Stimulated activated CD4-positive, alpha-beta T cell treated with anti-CD3 and anti-CD28 coated beads, Interleukin-2, amount 100 ng/mL, for 4 hours (primary cell): ENCODE measurements around the gene KRTAP4-4.
"Not testable (repeated sequence)": the region's sequence is repeated elsewhere in the genome, so short reads cannot be mapped to it uniquely, and the experiment has no call there.

Experiments used
- DNase-seq: peaks from one replicate; pipeline ENCODE4 v3.0.0-alpha.2; 2020; ENCODE audit warnings: low read depth

Gene KRTAP4-4

DNA sequence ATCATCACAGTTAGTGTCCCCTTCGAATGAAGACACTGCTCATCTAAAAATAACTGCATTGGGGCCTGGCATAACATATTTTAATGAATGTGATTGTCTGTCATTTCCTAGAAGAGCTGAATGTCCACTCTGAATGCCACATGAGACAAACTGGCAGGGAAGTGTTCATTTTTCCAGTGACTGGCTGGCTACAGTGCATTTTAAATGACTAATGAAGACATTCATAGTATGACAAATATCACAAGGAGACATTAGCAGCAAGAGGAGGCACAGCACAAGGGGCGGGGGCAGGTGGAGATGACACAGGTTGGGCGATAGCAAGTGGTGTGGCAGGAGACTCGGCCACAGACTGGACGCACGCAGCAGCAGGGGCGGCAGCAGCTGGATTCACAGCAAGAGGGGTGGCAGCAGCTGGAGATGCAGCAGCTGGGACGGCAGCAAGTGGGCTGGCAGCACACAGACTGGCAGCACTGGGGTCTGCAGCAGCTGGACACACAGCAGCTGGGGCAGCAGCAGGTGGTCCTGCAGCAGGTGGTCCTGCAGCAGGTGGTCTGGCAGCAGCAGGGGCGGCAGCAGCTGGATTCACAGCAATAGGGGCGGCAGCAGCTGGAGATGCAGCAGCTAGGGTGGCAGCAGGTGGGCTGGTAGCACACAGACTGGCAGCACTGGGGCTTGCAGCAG, 11.4 kb downstream of the KRTAP4-4 start:
- DNase-seq = not testable (repeated sequence)

DNA sequence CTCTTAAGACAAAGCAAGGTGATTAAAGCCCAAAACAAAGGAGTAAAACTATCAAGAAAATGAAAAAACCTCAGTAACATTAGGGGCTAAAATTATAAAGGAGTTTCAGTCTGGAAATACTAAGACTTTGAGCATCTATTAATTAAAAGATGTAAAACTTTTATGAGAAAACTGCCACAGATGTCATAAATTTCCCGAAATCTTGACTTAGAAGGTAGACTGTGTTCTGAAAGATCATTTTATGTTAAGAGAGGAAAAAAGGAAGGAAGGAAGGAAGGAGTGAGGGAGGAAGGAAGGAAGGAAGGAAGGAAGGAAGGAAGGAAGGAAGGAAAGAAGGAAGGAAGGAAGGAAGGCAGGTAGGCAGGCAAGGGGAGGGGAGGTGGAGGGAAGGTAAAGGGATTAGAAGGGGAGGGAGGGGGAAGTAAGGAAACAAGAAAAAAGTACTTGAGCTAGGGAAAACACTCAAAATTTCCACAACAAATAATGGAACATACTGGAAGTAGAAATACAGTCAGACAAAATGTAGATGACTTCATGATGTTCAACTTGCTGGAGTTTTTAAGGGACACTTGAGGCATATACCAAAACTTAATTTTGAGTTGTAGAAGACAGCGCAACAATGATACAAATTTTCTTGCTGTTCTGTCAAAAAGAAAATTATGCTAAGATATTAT, 12.9 kb downstream of the KRTAP4-4 start:
- no peak for DNase-seq

DNA sequence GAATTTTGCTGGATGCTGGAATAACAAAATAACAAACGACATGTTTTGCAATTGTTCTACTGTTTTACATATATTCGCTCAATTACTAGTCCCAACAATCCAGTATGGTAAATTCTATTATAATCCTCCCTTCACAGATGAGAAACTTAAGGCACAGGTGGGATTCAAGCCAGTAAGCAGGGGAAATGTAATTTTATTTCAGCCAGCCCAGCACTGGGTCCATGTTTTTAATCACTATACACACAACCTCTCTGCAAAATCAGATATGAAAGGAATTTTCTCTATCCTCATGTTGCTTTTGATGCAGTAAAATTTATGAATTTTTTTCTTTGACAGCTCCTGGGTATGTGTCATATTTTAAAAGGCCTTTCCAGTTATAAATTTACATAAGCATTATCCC, 15.3 kb downstream of the KRTAP4-4 start:
- no peak for DNase-seq

DNA sequence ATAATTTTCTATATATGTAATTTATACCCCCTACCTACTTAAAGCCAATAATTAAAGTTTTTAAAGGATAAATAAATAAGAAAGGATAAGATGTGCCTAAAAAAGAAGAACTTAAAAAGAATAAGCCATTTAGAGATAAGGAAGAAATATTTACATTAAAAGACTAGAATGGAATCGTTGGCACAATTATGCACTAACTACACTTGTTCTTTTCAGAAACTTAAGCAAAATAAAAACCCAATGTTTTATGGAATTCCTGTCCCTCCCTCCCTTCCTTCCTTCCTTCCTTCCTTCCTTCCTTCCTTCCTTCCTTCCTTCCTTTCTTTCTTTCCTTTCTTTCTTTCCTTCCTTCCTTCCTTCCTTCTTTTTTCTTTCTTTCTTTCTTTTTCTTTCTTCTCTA, 15.7 kb downstream of the KRTAP4-4 start:
- no peak for DNase-seq

DNA sequence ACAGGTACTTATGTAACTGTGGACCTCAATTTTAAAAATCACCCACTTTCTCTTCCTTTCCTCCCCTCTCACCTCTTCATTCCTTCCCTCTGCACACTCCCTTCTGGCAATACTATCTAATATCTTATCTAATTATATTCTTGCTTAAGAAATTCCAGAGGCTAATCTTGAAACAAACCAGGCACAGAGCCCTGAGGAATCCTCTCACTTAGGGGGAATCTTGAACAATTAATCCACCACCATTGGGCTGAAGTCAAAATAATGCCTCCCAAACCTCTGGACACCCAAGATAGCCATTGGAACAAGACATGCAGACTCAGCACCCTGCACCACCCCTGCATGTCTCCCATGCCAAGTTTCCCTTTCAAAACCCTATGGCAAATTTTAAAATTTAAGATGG, 19.2 kb downstream of the KRTAP4-4 start:
- no peak for DNase-seq

DNA sequence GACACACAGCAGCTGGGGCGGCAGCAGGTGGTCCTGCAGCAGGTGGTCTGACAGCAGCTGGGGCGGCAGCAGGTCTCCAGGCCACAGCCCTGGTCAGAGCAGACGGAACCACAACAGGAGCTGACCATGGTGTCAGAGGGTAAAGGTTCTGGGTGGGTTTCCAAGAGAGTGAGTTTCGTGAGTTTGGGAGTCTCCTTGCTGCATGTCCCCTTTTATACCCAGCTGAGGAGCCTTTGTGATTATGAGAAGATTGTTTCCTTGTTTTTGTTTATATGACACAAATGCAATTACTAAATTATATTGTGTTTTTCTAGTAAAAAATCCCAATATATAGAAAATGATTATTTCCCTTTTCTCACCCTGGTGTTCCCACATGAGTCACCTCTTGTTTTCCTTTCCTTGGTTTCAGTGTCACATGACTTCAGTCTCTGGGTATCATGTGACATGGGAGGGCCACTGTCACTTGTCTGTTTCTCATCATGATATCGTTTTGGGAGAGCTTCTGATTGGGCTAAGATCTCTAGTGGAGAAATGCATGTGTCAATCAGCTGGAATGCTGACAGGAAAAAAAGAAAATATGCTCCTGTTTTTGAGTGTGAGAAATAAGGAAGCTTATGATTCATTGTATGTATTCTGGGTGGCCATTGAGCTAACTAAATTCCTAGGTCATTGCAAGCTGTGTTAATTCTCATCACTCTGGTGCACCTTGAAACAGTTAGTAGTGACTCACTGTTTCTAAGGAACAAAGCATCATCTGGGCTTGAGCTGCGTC, 20.0 kb downstream of the KRTAP4-4 start, which contains the start of gene KRTAP4-6:
TSS of gene KRTAP4-6 (minus strand) at position 185 of the 772 bp plus-strand sequence. CDS start at position 128, 57 bp downstream.
- DNase-seq = no peak

DNA sequence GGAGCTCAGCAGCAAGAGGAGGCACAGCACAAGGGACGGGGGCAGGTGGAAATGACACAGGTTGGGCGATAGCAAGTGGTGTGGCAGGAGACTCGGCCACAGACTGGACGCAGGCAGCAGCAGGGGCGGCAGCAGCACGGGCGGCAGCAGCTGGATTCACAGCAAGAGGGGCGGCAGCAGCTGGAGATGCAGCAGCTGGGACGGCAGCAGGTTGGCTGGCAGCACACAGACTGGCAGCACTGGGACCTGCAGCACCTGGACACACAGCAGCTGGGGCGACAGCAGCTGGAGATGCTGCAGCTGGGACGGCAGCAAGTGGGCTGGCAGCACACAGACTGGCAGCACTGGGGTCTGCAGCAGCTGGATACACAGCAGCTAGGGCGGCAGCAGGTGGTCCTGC, 20.7 kb downstream of the KRTAP4-4 start:
- DNase-seq = not testable (repeated sequence)

DNA sequence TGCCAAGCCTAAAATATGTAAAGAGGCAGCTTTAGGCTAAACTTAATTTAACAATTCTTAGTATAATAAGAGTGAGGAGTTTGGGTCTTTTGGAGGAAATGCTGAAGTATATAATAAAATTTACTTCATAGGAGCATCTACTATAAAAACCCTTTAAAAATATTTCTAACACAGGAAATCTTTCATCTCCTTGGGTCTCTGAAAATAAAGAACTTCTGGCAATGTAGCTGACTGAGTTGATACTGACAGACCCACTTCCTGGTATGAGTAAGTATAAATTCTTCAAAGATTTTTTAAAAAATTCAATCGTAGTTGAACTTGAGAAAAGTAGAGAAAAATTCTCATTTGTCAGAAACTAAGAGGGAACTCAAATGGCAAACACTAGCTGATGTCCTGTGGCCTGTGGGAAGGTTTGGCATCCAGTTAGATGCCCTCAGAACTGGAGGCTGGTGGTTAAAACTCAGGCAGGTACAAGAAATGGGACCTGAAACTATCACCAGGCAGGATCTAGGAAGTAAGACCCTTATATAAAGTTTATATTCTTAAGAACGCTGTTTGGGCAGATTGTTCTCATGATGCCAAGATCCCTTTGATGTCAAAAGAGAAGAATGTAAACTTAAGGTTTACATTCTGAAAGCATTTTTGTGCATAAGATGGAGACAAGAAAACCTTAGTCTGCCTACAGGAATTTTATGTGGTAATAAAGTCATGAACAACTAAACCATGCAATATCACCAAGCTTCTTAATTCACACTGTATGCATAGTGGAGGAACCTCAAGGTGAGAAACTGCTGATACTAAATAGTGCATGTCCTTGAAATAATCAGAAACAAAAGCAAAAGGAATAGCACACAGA, 26.4 kb downstream of the KRTAP4-4 start:
- no peak for DNase-seq

DNA sequence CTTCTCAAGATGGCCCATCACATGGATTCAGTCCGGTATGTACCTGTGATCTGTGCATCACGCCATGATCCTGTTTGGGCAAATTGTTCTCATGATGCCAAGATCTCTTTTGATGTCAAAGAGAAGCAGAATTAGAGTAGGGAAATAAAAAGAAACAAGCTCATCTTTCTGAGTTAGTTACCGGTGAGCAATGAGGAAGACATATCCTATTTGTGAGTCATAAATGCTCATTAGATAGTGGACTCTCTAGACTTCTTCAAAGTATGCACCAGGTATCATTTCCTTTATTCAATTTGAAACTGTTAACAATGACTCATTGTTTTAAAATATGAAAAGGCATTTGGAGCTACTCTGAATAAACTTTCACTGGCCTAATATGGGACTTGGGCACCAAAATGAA, 28.6 kb downstream of the KRTAP4-4 start:
- DNase-seq = no peak

DNA sequence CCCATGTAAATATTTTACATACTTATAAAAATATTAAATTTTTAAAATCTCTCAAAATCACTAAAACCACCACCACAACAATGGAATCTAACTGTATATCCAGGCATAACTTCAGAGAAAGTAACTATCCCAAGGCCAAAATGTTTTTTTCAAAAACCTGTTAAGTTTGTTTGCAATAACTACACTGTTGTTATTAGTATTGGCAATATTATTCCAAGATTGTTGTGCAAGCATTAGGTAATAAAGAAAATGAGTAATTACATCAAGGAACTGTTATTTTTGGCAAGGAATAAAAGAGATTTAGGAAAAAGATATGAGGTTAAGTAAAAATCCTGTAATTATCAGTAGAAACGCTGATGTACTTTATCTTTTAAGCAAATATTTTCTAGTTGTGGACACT, 33.2 kb downstream of the KRTAP4-4 start:
- no peak for DNase-seq

DNA sequence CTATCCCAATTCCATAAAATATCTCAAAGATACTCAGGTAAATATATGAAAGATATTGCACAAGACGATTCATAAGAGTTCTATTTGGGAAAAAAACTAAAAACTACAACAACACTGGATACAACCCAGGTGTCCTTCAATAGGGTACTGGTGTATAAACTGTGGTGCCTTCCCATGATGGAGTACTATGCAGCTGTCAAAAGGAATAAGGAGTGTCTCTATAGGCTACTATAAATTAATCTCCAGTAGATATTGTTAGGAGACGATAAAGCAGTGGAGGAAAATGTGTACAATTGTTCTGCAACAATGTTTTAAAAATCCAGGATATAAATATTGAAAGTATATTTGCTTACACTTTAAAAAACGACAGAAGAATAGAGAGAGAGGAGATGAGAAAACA, 34.1 kb downstream of the KRTAP4-4 start:
- no peak for DNase-seq

DNA sequence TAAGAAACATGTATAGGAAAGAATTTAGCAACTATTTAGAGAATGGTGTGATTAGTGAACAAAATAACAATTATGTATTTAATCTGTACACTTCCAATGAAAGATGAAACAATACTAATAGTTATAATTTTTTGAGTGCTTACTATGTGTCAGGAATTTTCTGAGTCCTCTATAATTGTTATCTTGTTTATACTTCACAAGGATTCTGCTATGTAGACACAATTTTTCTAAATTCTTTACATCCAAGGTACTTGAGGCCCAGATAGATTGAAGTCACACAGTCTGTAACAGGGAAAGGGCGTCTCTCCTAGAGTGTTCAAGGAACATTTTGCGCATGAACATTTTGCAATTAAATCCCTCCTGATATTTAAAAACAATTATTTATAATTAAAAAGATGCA, 35.5 kb downstream of the KRTAP4-4 start:
- no peak for DNase-seq

DNA sequence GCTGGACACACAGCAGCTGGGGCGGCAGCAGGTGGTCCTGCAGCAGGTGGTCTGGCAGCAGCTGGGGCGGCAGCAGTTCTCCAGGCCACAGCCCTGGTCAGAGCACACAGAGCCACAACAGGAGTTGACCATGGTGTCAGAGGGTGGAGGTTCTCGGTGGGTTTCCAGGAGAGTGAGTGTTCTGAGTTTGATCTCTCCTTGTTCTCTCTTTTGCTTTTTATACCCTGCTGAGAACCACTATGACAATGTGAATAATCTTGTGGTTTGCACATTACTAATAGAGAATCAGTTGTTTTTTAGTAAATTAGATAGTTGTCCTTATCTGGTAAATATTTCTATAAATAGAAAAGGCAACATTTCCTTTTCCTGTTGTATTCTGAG, 36.6 kb downstream of the KRTAP4-4 start, which contains the start of gene KRTAP4-12:
TSS of gene KRTAP4-12 (minus strand) at position 192 of the 381 bp plus-strand sequence. CDS start at position 132, 60 bp downstream.
- DNase-seq = not testable (repeated sequence)

DNA sequence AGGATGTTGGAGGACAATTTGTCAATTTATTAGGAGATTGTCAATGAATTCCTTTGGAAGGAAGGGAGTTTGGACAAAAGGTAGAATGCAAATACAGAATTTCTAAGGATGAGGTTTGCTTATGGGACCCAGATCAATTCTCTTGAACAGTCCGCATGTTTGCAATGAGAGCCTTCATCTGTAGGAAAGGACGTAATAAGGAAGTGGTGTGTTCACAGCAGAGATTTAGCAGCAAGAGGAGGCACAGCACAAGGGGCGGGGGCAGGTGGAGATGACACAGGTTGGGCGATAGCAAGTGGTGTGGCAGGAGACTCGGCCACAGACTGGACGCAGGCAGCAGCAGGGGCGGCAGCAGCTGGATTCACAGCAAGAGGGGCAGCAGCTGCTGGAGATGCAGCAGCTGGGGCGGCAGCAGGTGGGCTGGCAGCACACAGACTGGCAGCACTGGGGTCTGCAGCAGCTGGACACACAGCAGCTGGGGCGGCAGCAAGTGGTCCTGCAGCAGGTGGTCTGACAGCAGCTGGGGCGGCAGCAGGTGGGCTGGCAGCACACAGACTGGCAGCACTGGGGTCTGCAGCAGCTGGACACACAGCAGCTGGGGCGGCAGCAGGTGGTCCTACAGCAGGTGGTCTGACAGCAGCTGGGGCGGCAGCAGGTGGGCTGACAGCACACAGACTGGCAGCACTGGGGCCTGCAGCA, 37.1 kb downstream of the KRTAP4-4 start:
- not testable (repeated sequence) for DNase-seq

DNA sequence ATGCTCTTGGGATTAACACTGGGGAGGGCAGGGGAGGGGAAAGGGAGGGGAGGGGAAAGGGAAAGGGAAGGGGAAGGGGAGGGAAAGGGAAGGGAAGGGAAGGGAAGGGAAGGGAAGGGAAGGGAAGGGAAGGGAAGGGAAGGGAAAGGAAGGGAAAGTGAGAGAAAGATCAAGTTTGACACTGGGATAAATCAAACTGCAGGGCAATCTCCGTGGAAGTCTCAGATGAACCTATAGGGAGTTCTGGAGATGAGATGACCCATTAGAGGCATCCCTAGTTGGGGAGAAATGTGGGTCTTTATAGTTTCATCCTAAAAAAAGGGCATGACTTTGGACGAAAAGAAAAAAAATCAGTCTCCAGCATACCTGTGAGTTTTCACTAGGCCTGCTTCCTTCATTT, 38.8 kb downstream of the KRTAP4-4 start:
- no peak for DNase-seq

DNA sequence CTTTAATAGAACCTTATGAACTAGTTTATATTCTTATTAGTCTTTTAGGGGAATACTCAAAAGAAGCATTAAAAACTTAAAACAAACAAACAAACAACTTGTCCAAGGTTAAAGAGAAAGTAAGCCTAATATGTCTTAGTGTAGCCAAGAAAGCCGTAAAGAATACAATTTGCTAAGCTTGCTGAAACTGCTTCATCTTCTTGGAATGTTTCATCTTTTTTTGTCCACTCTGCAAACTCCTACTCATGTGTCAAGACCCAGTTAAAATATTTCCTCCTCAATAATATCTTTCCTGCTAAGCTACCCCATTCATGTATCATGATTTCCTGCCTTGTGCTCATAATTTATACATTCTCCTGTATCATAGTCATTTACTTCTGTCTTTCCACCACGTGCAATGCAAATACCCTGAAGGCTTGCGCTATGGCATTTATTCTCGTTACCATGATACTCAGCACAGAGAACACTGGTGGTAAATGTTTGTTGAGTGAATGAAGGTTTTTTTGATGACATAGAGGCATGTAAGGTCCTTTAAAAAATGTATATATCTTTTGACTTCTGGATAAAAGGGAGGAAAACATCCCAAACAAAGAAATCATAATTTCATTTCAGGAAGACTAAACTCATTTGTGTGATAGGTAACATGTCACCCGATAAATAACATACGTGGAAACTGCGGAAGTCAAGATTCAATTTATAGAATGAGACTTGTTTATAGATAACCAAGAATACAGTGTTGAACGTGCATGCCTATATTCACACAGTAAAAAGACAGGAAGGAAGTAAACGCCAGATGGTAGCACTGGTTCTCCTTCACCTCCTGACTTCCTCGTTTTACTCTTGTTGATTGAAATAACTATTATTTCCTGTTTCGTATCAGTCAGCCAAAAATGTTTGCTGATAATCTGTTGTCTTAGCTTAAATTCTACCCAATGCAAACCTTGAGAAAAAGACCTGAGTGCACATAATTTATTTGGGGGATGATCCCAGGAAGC, 40.6 kb downstream of the KRTAP4-4 start:
- not testable (repeated sequence) for DNase-seq

DNA sequence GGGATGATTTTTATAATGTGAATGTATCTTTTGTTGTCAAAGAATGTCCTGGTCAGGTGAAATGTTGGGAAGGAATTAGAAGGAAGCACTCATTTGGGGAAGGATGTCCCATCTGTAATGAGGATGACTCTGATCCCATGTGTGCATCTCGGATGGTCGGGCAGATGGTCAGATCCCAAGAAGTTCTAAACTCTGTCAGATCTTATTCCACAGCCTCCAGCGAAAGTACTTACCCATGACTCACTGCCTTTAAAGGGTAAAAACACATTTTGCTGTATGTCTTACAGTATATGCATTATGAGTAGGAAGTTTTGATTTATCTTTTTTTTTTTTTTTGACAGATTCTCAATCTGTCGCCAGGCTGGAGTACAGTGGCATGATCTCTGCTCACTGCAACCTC, 41.8 kb downstream of the KRTAP4-4 start:
- no peak for DNase-seq

DNA sequence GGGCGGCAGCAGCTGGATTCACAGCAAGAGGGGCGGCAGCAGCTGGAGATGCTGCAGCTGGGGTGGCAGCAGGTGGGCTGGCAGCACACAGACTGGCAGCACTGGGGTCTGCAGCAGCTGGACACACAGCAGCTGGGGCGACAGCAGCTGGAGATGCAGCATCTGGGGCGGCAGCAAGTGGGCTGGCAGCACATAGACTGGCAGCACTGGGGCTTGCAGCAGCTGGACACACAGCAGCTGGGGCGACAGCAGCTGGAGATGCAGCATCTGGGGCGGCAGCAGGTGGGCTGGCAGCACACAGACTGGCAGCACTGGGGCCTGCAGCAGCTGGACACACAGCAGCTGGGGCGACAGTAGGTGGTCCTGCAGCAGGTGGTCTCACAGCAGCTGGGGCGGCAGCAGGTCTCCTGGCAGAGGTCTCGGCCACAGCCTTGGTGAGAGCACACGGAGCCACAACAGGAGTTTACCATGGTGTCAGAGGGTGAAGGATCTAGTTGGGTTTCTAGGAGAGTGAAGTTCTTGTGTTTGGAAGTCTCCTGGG, 42.6 kb downstream of the KRTAP4-4 start, which contains the start of gene KRTAP4-11:
TSS of gene KRTAP4-11 (minus strand) at position 528 of the 541 bp plus-strand sequence. CDS start at position 470, 58 bp downstream.
- DNase-seq = not testable (repeated sequence)

DNA sequence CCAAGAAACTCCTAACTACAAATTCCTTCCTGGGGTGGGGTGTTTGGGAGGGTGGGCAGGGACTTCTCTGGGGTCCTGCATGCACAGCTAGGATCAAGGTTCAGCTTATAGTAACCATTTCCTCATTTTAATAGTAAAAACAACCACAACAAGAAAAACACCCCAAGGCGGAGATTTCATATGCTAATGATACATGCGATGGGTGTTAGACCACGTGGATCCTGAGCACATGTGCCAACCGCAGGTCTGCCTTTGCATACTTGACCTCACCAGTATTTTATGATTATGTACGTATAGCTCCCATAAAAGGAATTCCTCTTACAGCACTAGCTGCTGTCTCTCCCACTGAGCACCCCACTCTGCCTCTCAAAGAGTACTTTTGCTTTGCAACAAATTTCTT, 44.3 kb downstream of the KRTAP4-4 start:
- no peak for DNase-seq
